Lower leg skin (tissue), 4 donors: ENCODE measurements around the gene HAAO. TPM values are rescaled to one million over a fixed set of nuclear protein-coding genes. Genes with fewer than 3 reads are reported as not detected.

Source experiments
- DNase-seq, 2 donors: peaks; one replicate each; pipeline ENCODE4 v3.0.0-alpha.2; 2019; ENCODE audit warnings: low spot score in 2 of 2
- H3K4me3 ChIP-seq: fragments of 200-600 bp; sonication (generic); 2 replicates; pipeline ENCODE4 v1.5.1; 2017; ENCODE audit warnings: mild to moderate bottlenecking, low read depth; ENCODE audit not compliant: poor library complexity, severe bottlenecking
- CTCF ChIP-seq, 3 donors: fragments of 450-650 bp; IDR thresholded peaks; one replicate each; pipeline ENCODE4 v1.5.1; 2016; ENCODE audit warnings: antibody characterized with exemption in 3 of 3, mild to moderate bottlenecking in 3 of 3, moderate library complexity in 2 of 3
- POLR2A ChIP-seq, 2 donors: fragments of 450-650 bp; IDR thresholded peaks; one replicate each; pipeline ENCODE4 v1.6.1; 2016 to 2017; ENCODE audit warnings: antibody characterized with exemption in 2 of 2, mild to moderate bottlenecking in 1 of 2, moderate library complexity in 1 of 2
- WGBS, 2 donors: methylation state at CpG; one replicate each; pipeline ENCODE4 v1.1.5; 2018; 5-methylcytosine and 5-hydroxymethylcytosine counted together
- intact Hi-C: fragments of 100-400 bp; cut with DNase I; formaldehyde crosslinking; loops from one replicate; pipeline ENCODE4 v1.15.0; 2023; ENCODE audit warnings: low total_unique reads
- total RNA-seq, 4 donors: library from RNA; depleted of rRNA; stranded (reverse); fragments of >200 nt; gene quantifications; one replicate each; pipeline ENCODE4 v1.1.0, GENCODE V29; 2016

The HAAO gene
- total RNA-seq, 4 donors from 2014 or later, result 1.7 to 4.3 (median 3.3) TPM

GRCh38 chr2:42789751-42790150 lies 2.6 kb downstream of the HAAO start:
- 90 to 100% methylated on average over 2 of the region's 2 CpGs for WGBS, 2 donors
- H3K4me3 ChIP-seq, result no peak overlapping the region
- peak in 1 of 2 donors; percentile 69 for DNase-seq
- TF ChIP-seq CTCF (IDR thresholded peaks at IDR 0.05) (no peak), POLR2A (IDR thresholded peaks at IDR 0.05) (no peak)
- intact Hi-C loops, result no loop called here

- DNase-seq, result peak in 1 of 2 donors; percentile 78
- TF ChIP-seq CTCF (IDR thresholded peaks at IDR 0.05) (no peak), POLR2A (IDR thresholded peaks at IDR 0.05) (no peak)
- intact Hi-C loops, result no loop called here
- WGBS, 2 donors, result 74 to 81% methylated on average over 4 of the region's 4 CpGs
- H3K4me3 ChIP-seq, result no peak overlapping the region
Measured at GRCh38 chr2:42788882-42789281, 3.5 kb downstream of the HAAO start.

GRCh38 chr2:42788478-42788793 lies 3.9 kb downstream of the HAAO start:
- peak in 1 of 2 donors; percentile 21 for DNase-seq
- intact Hi-C loops, result no loop called here
- 69 to 76% methylated on average over 7 to 9 of the region's 9 CpGs for whole genome bisulfite sequencing, 2 donors
- no peak overlapping the region for H3K4me3 ChIP-seq
- no peak for TF ChIP-seq CTCF (IDR thresholded peaks at IDR 0.05)
- no peak for TF ChIP-seq POLR2A (IDR thresholded peaks at IDR 0.05)

GRCh38 chr2:42787788-42788477 lies 4.5 kb downstream of the HAAO start:
- TF ChIP-seq CTCF (IDR thresholded peaks at IDR 0.05) (no peak), POLR2A (IDR thresholded peaks at IDR 0.05) (no peak)
- H3K4me3 ChIP-seq, result no peak overlapping the region
- intact Hi-C loops, result no loop called here
- 79 to 89% methylated on average over 12 of the region's 12 CpGs for WGBS, 2 donors
- peak in 1 of 2 donors; percentile 59 for DNase-seq

- WGBS, 2 donors, result 84 to 91% methylated on average over 3 of the region's 3 CpGs
- peak in 1 of 2 donors; percentile 57 for DNase-seq
- no peak for TF ChIP-seq CTCF (IDR thresholded peaks at IDR 0.05)
- TF ChIP-seq POLR2A (IDR thresholded peaks at IDR 0.05), result no peak
- no peak overlapping the region for H3K4me3 ChIP-seq
- intact Hi-C loops, result no loop called here
Measured at GRCh38 chr2:42787424-42787787, 5.0 kb downstream of the HAAO start.
